Measurements from ENCODE around the gene ITGB1BP1. TPM values are rescaled to one million over a fixed set of nuclear protein-coding genes. Genes with fewer than 3 reads are reported as not detected.

ITGB1BP1 gene
- total and polyA plus RNA-seq, 10 of the 15 experiments (the other 5 are each of a cell fraction or from before 2014, with no cell fraction given): 50.2 to 273 (median 97.2) TPM

GRCh38 chr2:9397201-9397600 lies 26.1 kb downstream of the ITGB1BP1 start:
- ATAC-seq (no peak), DNase-seq (ENCODE audit: low read depth, low spot score) (no peak), FAIRE-seq (no peak)
- BruUV-seq (replicated peaks): no TSS peak
- no peak overlapping the region for H2AFZ ChIP-seq (ENCODE audit: control insufficient read depth, low read depth, low read length)
- POLR2A ChIA-PET: no interaction called here
- H3K27me3 ChIP-seq (replicated peaks in 1 of 2; ENCODE audit: control insufficient read depth in 2 of 2, insufficient read depth in 2 of 2, low read length in 1 of 2): no peaks in the 10 kb centered on the region
- no peaks in the 10 kb centered on the region for H3K36me3 ChIP-seq (ENCODE audit: control insufficient read depth in 2 of 2, insufficient read depth in 2 of 2, low read length in 1 of 2)
- SMC1A ChIA-PET (ENCODE audit: uncharacterized antibody, unreplicated experiment): no interaction called here
- in situ Hi-C loops (cut with MboI) (no loop called here), intact Hi-C loops (cut with micrococcal nuclease; ENCODE audit: unreplicated experiment) (no loop called here)
- H4K20me1 ChIP-seq (ENCODE audit: control insufficient read depth, insufficient read depth): no peaks in the 10 kb centered on the region
- H3K9ac ChIP-seq (ENCODE audit: control insufficient read depth, insufficient read depth, low read length): no peak overlapping the region
- CTCF ChIA-PET: no interaction called here
- RAD21 ChIA-PET (ENCODE audit: unreplicated experiment): no interaction called here
- H3K27ac ChIP-seq (ENCODE audit: control insufficient read depth, insufficient read depth): no peak overlapping the region
- no peak overlapping the region for H3K4me3 ChIP-seq
- no peak overlapping the region for H3K4me2 ChIP-seq (ENCODE audit: control insufficient read depth, insufficient read depth)
- 75% methylated on average over 14 of the region's 14 CpGs for WGBS (ENCODE audit: insufficient coverage, insufficient replicate concordance, low lambda C conversion rate, missing lambda C conversion rate)
- H3K79me2 ChIP-seq (ENCODE audit: control insufficient read depth, insufficient read depth, low read length): no peaks in the 10 kb centered on the region
- TF ChIP-seq RFX5 (IDR thresholded peaks at IDR 0.05; ENCODE audit: low read depth, low read length) (no peak), CEBPZ (IDR thresholded peaks at IDR 0.05; ENCODE audit: low read depth, low read length) (no peak), HDGF (IDR thresholded peaks at IDR 0.05) (no peak), ZNF384 (IDR thresholded peaks at IDR 0.05; ENCODE audit: borderline replicate concordance, low read depth, low read length) (no peak), USF2 (IDR thresholded peaks at IDR 0.05; ENCODE audit: borderline replicate concordance, low read depth, low read length) (no peak), FOXM1 (IDR thresholded peaks at IDR 0.05; ENCODE audit: low read depth, low read length) (no peak)
- H3K4me1 ChIP-seq (ENCODE audit: control insufficient read depth, insufficient read depth, low read length): no peaks in the 10 kb centered on the region
- no peaks in the 10 kb centered on the region for H3K9me3 ChIP-seq (replicated peaks; ENCODE audit: control insufficient read depth, insufficient read depth, low read length)

Measured in GM12878 (cell line).